H9 (cell line): Measurements from ENCODE around the gene IMP3. TPM values are rescaled to one million over a fixed set of nuclear protein-coding genes. Genes with fewer than 3 reads are reported as not detected.
A peak's percentile ranks its signal among the peaks of the same experiment; 100 is the strongest.

Experiments used
- DNase-seq: peaks from one replicate; pipeline ENCODE4 v3.0.0-alpha.2; 2017
- H2AFZ ChIP-seq: one replicate; pipeline ENCODE4 v1.6.1; 2013; ENCODE audit warnings: mild to moderate bottlenecking, low read length, control low read depth, moderate library complexity
- H2AK5ac ChIP-seq: 2 replicates; pipeline ENCODE4 v1.6.1; 2013; ENCODE audit warnings: low read length, control low read depth, mixed read lengths; ENCODE audit not compliant: insufficient read length
- H2BK120ac ChIP-seq: one replicate; pipeline ENCODE4 v1.6.1; 2013; ENCODE audit warnings: low read depth, mild to moderate bottlenecking, low read length, control low read depth, inconsistent platforms; ENCODE audit not compliant: poor library complexity, severe bottlenecking
- H2BK12ac ChIP-seq: 2 replicates; pipeline ENCODE4 v1.6.1; 2013; ENCODE audit warnings: low read length, control low read depth, mixed read lengths, low read depth; ENCODE audit not compliant: insufficient read length
- H2BK15ac ChIP-seq: 2 replicates; pipeline ENCODE4 v1.6.1; 2013; ENCODE audit warnings: low read depth, low read length, control low read depth
- H2BK20ac ChIP-seq: one replicate; pipeline ENCODE4 v1.6.1; 2013; ENCODE audit warnings: low read depth, mild to moderate bottlenecking, low read length, control low read depth, inconsistent platforms; ENCODE audit not compliant: poor library complexity, severe bottlenecking
- H2BK5ac ChIP-seq: 2 replicates; pipeline ENCODE4 v1.6.1; 2013; ENCODE audit warnings: low read length, control low read depth, mixed read lengths; ENCODE audit not compliant: insufficient read length
- H3K14ac ChIP-seq: 2 replicates; pipeline ENCODE4 v1.6.1; 2013; ENCODE audit warnings: low read length, control low read depth; ENCODE audit not compliant: insufficient read depth
- H3K18ac ChIP-seq: 2 replicates; pipeline ENCODE4 v1.6.1; 2013; ENCODE audit warnings: low read depth, mild to moderate bottlenecking, mixed read lengths, low read length, control low read depth; ENCODE audit not compliant: insufficient read length
- H3K23ac ChIP-seq: 2 replicates; pipeline ENCODE4 v1.6.1; 2013; ENCODE audit warnings: low read length, control low read depth, mixed read lengths, low read depth; ENCODE audit not compliant: insufficient read length
- H3K23me2 ChIP-seq: 2 replicates; pipeline ENCODE4 v1.6.1; 2013; ENCODE audit warnings: low read depth, mild to moderate bottlenecking, mixed read lengths, low read length, control low read depth; ENCODE audit not compliant: insufficient read length, poor library complexity, severe bottlenecking
- H3K27ac ChIP-seq: 2 replicates; pipeline ENCODE4 v1.5.1; 2013; ENCODE audit warnings: low read length, control low read depth, mixed read lengths, low read depth; ENCODE audit not compliant: insufficient read length
- H3K27me3 ChIP-seq: 2 replicates; pipeline ENCODE4 v1.6.1; 2013; ENCODE audit warnings: low read length, control low read depth, inconsistent platforms; ENCODE audit not compliant: insufficient read depth
- H3K4ac ChIP-seq: 2 replicates; pipeline ENCODE4 v1.6.1; 2013; ENCODE audit warnings: low read depth, mild to moderate bottlenecking, control low read depth, inconsistent platforms, low read length, moderate library complexity
- H3K4me1 ChIP-seq: 2 replicates; pipeline ENCODE4 v1.6.1; 2013; ENCODE audit warnings: low read length, control low read depth, inconsistent platforms; ENCODE audit not compliant: insufficient read depth
- H3K4me2 ChIP-seq: 2 replicates; pipeline ENCODE4 v1.6.1; 2013; ENCODE audit warnings: low read length, control low read depth, mixed read lengths; ENCODE audit not compliant: insufficient read length, insufficient read depth
- H3K56ac ChIP-seq: 2 replicates; pipeline ENCODE4 v1.6.1; 2013; ENCODE audit warnings: low read depth, mild to moderate bottlenecking, mixed read lengths, low read length, control low read depth; ENCODE audit not compliant: insufficient read length
- H3K79me1 ChIP-seq: 2 replicates; pipeline ENCODE4 v1.6.1; 2013; ENCODE audit warnings: low read depth, mild to moderate bottlenecking, moderate library complexity, low read length, control low read depth, inconsistent platforms; ENCODE audit not compliant: insufficient read depth, poor library complexity, severe bottlenecking
- H3K79me2 ChIP-seq: 2 replicates; pipeline ENCODE4 v1.6.1; 2013; ENCODE audit warnings: low read length, control low read depth, inconsistent platforms; ENCODE audit not compliant: insufficient read depth
- H3K9ac ChIP-seq: 2 replicates; pipeline ENCODE4 v1.6.1; 2013; ENCODE audit warnings: low read length, control low read depth, mixed read lengths; ENCODE audit not compliant: insufficient read length; ENCODE audit errors: extremely low read depth
- H3K9me3 ChIP-seq: one replicate; pipeline ENCODE4 v1.6.1; 2013; ENCODE audit warnings: low read depth, low read length, inconsistent platforms; ENCODE audit not compliant: control insufficient read depth
- H3T11ph ChIP-seq: one replicate; pipeline ENCODE4 v1.6.1; 2013; ENCODE audit warnings: mild to moderate bottlenecking, low read length, control low read depth, inconsistent platforms
- H4K20me1 ChIP-seq: one replicate; pipeline ENCODE4 v1.6.1; 2013; ENCODE audit not compliant: control insufficient read depth, insufficient read length, insufficient read depth
- H4K5ac ChIP-seq: 2 replicates; pipeline ENCODE4 v1.6.1; 2013; ENCODE audit warnings: low read depth, mild to moderate bottlenecking, mixed read lengths, low read length, control low read depth; ENCODE audit not compliant: insufficient read length
- H4K8ac ChIP-seq: replicated peaks from 2 replicates; pipeline ENCODE4 v1.6.1; 2013; ENCODE audit warnings: low read length, control low read depth, mixed read lengths, low read depth; ENCODE audit not compliant: insufficient read length
- H4K91ac ChIP-seq: 2 replicates; pipeline ENCODE4 v1.6.1; 2013; ENCODE audit warnings: low read depth, mild to moderate bottlenecking, moderate library complexity, mixed read lengths, low read length, control low read depth; ENCODE audit not compliant: insufficient read length
- H3K27ac Mint-ChIP-seq, 3 experiments: 2 replicates in 2 of 3; 3 replicates in 1 of 3; pipeline ENCODE4 v1.8.0; 2020 to 2021; ENCODE audit warnings: mixed read lengths in 3 of 3, mild to moderate bottlenecking in 1 of 3, moderate library complexity in 1 of 3
- H3K27me3 Mint-ChIP-seq: 2 replicates; pipeline ENCODE4 v1.8.0; 2021; ENCODE audit warnings: low read depth, mild to moderate bottlenecking, moderate library complexity, mixed read lengths
- H3K36me3 Mint-ChIP-seq, 3 experiments: 2 replicates in 2 of 3; 3 replicates in 1 of 3; pipeline ENCODE4 v1.8.0; 2020 to 2021; ENCODE audit warnings: low read depth in 3 of 3, mixed read lengths in 3 of 3; ENCODE audit not compliant: insufficient read depth in 1 of 3
- H3K4me1 Mint-ChIP-seq, 2 experiments: 2 replicates each; pipeline ENCODE4 v1.8.0; 2020; ENCODE audit warnings: mixed read lengths in 2 of 2
- H3K4me3 Mint-ChIP-seq, 2 experiments: 2 replicates in 1 of 2; 3 replicates in 1 of 2; pipeline ENCODE4 v1.8.0; 2020 to 2021; ENCODE audit warnings: mild to moderate bottlenecking in 2 of 2, mixed read lengths in 2 of 2, moderate library complexity in 1 of 2
- H3K9me3 Mint-ChIP-seq, 2 experiments: 2 replicates in 1 of 2; 3 replicates in 1 of 2; pipeline ENCODE4 v1.8.0; 2020; ENCODE audit warnings: mild to moderate bottlenecking in 2 of 2, mixed read lengths in 2 of 2, moderate library complexity in 1 of 2
- WGBS: extraction: QIAGEN DNeasy Blood & Tissue Kit; methylation state at CpG from one replicate; pipeline ENCODE4 v1.1.7; 2013; ENCODE audit warnings: missing lambda C conversion rate, low lambda C conversion rate, mixed read lengths; ENCODE audit not compliant: insufficient read length; ENCODE audit errors: extremely low coverage; 5-methylcytosine and 5-hydroxymethylcytosine counted together
- total RNA-seq: library from RNA; stranded (reverse); gene quantifications from 2 replicates; pipeline ENCODE4 v1.2.1, GENCODE V29; 2021
- TF ChIP-seq, protein P1 (sequence below): fragments of 200-600 bp; sonication (generic); conservative IDR thresholded peaks from 3 replicates; pipeline ENCODE4 v1.8.0; 2021; ENCODE audit warnings: antibody characterized with exemption, mild to moderate bottlenecking

Gene IMP3
- total RNA-seq, 1 experiment from 2014 or later: 97.9 TPM

DNA sequence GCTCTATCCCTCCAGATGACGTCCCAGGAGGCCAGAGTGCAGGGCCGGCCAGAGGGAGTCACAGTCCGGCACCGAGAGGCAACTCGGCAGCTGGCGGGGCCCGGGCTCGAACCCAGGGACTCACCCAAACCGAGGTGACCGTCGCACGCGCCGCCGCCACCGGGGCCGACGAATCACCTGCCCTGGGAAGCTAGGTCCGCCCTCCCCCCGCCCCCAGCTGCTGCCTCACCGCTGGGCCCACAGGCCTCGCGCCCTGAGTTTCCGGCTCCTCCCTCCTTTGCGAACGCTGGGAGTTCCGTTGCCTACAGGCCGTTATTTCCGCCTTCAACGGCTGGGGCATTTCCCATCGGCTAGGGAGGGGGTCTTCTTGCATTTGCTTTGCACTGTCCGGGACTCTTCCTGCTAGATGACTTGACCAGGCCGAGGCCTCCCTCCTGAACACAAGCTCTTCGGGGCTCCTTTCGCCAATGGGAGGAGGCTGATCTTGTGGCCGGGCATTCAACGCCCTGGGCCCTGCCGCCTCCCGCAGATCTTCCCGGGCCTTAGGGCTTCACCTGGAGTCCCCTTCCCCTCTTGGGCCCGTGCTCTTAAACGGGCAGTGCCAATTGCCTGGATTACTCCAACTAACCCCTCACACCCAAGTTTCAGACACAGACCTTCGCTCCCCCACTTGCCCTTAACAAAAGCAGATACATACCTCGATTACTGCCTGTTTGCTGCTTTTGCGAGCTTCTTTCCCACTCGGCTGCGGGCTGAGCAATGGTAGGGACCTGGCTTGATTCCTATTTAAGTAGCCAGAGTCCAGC, 14.3 kb downstream of the IMP3 start, which contains the start of gene SNUPN:
SNUPN (minus strand) TSS at position 184 of the 806 bp plus-strand sequence. CDS start 4,674 bp downstream, outside the sequence.
- no peak within 1 kb of the TSS for H2BK5ac ChIP-seq
- peak; percentile 97 for DNase-seq
- no peaks in the 10 kb centered on the region for H3K27me3 ChIP-seq
- no peaks in the 10 kb centered on the region for H3K9me3 ChIP-seq
- Mint-ChIP-seq H3K36me3 (peaks cover 0 to 3% (median 1%) of the 10 kb centered on the region in 3 experiments; a peak in 1 of 7 replicates), H3K4me1 (peaks cover 8 to 12% of the 10 kb centered on the region in 2 experiments; a peak in 3 of 4 replicates), H3K27me3 (no peaks in the 10 kb centered on the region), H3K4me3 (peak within 1 kb of the TSS; percentile 86 to 89), H3K27ac (peak within 1 kb of the TSS; percentile 90 to 98 (median 98)), H3K9me3 (no peaks in the 10 kb centered on the region)
- TF ChIP-seq, protein P1, sequence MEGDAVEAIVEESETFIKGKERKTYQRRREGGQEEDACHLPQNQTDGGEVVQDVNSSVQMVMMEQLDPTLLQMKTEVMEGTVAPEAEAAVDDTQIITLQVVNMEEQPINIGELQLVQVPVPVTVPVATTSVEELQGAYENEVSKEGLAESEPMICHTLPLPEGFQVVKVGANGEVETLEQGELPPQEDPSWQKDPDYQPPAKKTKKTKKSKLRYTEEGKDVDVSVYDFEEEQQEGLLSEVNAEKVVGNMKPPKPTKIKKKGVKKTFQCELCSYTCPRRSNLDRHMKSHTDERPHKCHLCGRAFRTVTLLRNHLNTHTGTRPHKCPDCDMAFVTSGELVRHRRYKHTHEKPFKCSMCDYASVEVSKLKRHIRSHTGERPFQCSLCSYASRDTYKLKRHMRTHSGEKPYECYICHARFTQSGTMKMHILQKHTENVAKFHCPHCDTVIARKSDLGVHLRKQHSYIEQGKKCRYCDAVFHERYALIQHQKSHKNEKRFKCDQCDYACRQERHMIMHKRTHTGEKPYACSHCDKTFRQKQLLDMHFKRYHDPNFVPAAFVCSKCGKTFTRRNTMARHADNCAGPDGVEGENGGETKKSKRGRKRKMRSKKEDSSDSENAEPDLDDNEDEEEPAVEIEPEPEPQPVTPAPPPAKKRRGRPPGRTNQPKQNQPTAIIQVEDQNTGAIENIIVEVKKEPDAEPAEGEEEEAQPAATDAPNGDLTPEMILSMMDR: no peak
- H2BK15ac ChIP-seq: no peak within 1 kb of the TSS
- H3K4me2 ChIP-seq: peak within 1 kb of the TSS; percentile 99
- H3K56ac ChIP-seq: no peak within 1 kb of the TSS
- H4K8ac ChIP-seq: no peak within 1 kb of the TSS
- H4K91ac ChIP-seq: no peak within 1 kb of the TSS
- peak within 1 kb of the TSS; percentile 61 for H3K9ac ChIP-seq
- no CpG with 5 or more reads among the region's 47 CpGs for WGBS
- H3K14ac ChIP-seq: peak within 1 kb of the TSS; percentile 81; the same call in 1 of the 2 replicates
- no peak within 1 kb of the TSS for H4K5ac ChIP-seq
- no peaks in the 10 kb centered on the region for H3K79me2 ChIP-seq
- no peaks in the 10 kb centered on the region for H4K20me1 ChIP-seq
- peak within 1 kb of the TSS; percentile 65 for H3K27ac ChIP-seq
- H2AK5ac ChIP-seq: no peak within 1 kb of the TSS
- H2BK120ac ChIP-seq: no peak within 1 kb of the TSS
- no peak within 1 kb of the TSS for H3T11ph ChIP-seq
- peak within 1 kb of the TSS; percentile 67 for H3K18ac ChIP-seq
- H2BK20ac ChIP-seq: no peak within 1 kb of the TSS
- peaks cover 7% of the 10 kb centered on the region for H3K23me2 ChIP-seq
- no peak within 1 kb of the TSS for H2AFZ ChIP-seq
- no peaks in the 10 kb centered on the region for H3K4me1 ChIP-seq
- H3K79me1 ChIP-seq: no peaks in the 10 kb centered on the region
- no peak within 1 kb of the TSS for H3K4ac ChIP-seq
- H3K23ac ChIP-seq: no peak within 1 kb of the TSS
- H2BK12ac ChIP-seq: no peak within 1 kb of the TSS
